IMR-90 (cell line): ENCODE data around the gene UCHL1. TPM values are rescaled to one million over a fixed set of nuclear protein-coding genes. Genes with fewer than 3 reads are reported as not detected.

ENCODE experiments used
- ATAC-seq: fragments of 200-7000 bp; cut with Tn5 transposase; 2 replicates; pipeline ENCODE4 v1.9.1; 2020; ENCODE audit warnings: low read depth, mild to moderate bottlenecking, moderate library complexity
- BruUV-seq: library from RNA; stranded (reverse); fragments of 400-500 nt; replicated peaks from 2 replicates; lab custom pipeline; 2021; lab: Mats Ljungman, UMichigan
- CTCF ChIA-PET: fragments of 300-600 bp; formaldehyde crosslinking; extraction: SDS; loops from one replicate; lab custom pipeline; 2021; ENCODE audit warnings: antibody characterized with exemption; lab: Yijun Ruan, JAX
- POLR2A ChIA-PET: fragments of 300-600 bp; sonication (Branson Sonifier 250); formaldehyde crosslinking; loops from one replicate; lab custom pipeline; 2022; ENCODE audit warnings: antibody characterized with exemption; ENCODE audit not compliant: unreplicated experiment; lab: Charles Lee
- DNase-seq: peaks from one replicate; pipeline ENCODE4 v3.0.0; 2013
- H2AFZ ChIP-seq: replicated peaks from 2 replicates; pipeline ENCODE3; 2013; ENCODE audit warnings: low read length, mild to moderate bottlenecking; ENCODE audit not compliant: poor library complexity
- H2AK5ac ChIP-seq: 2 replicates; pipeline ENCODE4 v1.6.1; 2013; ENCODE audit warnings: low read depth, low read length, inconsistent platforms
- H2AK9ac ChIP-seq: replicated peaks from 2 replicates; pipeline ENCODE3; 2013; ENCODE audit warnings: mild to moderate bottlenecking, low read depth, low read length, moderate library complexity; ENCODE audit not compliant: poor library complexity
- H2BK120ac ChIP-seq: 2 replicates; pipeline ENCODE4 v1.6.1; 2013; ENCODE audit warnings: low read depth, low read length, inconsistent platforms
- H2BK15ac ChIP-seq: 3 replicates; pipeline ENCODE4 v1.6.1; 2013; ENCODE audit warnings: low read depth, low read length, inconsistent platforms
- H2BK20ac ChIP-seq: 2 replicates; pipeline ENCODE4 v1.6.1; 2013; ENCODE audit warnings: low read depth, mild to moderate bottlenecking, inconsistent platforms, low read length, moderate library complexity
- H2BK5ac ChIP-seq: 2 replicates; pipeline ENCODE4 v1.6.1; 2013; ENCODE audit warnings: mild to moderate bottlenecking, low read depth, low read length, inconsistent platforms; ENCODE audit not compliant: poor library complexity, severe bottlenecking
- H3K14ac ChIP-seq: replicated peaks from 2 replicates; pipeline ENCODE4 v1.6.1; 2013; ENCODE audit warnings: low read depth, low read length, inconsistent platforms
- H3K18ac ChIP-seq: 2 replicates; pipeline ENCODE4 v1.6.1; 2013; ENCODE audit warnings: low read depth, low read length, control low read depth
- H3K23ac ChIP-seq: 2 replicates; pipeline ENCODE4 v1.6.1; 2013; ENCODE audit warnings: low read depth, low read length, inconsistent platforms
- H3K27ac ChIP-seq: 2 replicates; pipeline ENCODE4 v1.5.1; 2013; ENCODE audit warnings: mild to moderate bottlenecking, control low read depth, low read length; ENCODE audit not compliant: insufficient read depth
- H3K27me3 ChIP-seq: 2 replicates; pipeline ENCODE4 v1.6.1; 2013; ENCODE audit warnings: low read length; ENCODE audit not compliant: control insufficient read depth, insufficient read depth
- H3K36me3 ChIP-seq: 2 replicates; pipeline ENCODE4 v1.6.1; 2013; ENCODE audit warnings: low read length, mixed read lengths; ENCODE audit not compliant: control insufficient read depth, insufficient read depth
- H3K4ac ChIP-seq: 2 replicates; pipeline ENCODE4 v1.6.1; 2013; ENCODE audit warnings: low read depth, low read length, inconsistent platforms
- H3K4me1 ChIP-seq: 2 replicates; pipeline ENCODE4 v1.6.1; 2013; ENCODE audit warnings: low read length, mixed read lengths; ENCODE audit not compliant: control insufficient read depth, insufficient read depth
- H3K4me2 ChIP-seq: 2 replicates; pipeline ENCODE4 v1.6.1; 2013; ENCODE audit warnings: low read depth, mild to moderate bottlenecking, control low read depth, low read length, moderate library complexity
- H3K4me3 ChIP-seq: 2 replicates; pipeline ENCODE4 v1.5.1; 2013; ENCODE audit warnings: low read depth, mild to moderate bottlenecking, control low read depth, low read length, moderate library complexity; ENCODE audit not compliant: insufficient read depth
- H3K56ac ChIP-seq: 2 replicates; pipeline ENCODE4 v1.6.1; 2013; ENCODE audit warnings: low read length, inconsistent platforms; ENCODE audit not compliant: insufficient read depth; ENCODE audit errors: extremely low read depth
- H3K79me1 ChIP-seq, 2 experiments: 2 replicates each; pipeline ENCODE4 v1.6.1; 2013; ENCODE audit warnings: low read length in 2 of 2, inconsistent platforms in 1 of 2, low read depth in 1 of 2
- H3K9ac ChIP-seq: 2 replicates; pipeline ENCODE4 v1.6.1; 2013; ENCODE audit warnings: low read depth, low read length, control low read depth
- H3K9me1 ChIP-seq: 2 replicates; pipeline ENCODE4 v1.6.1; 2013; ENCODE audit warnings: low read length, inconsistent platforms; ENCODE audit not compliant: insufficient read depth
- H3K9me3 ChIP-seq: 2 replicates; pipeline ENCODE4 v1.6.1; 2013; ENCODE audit warnings: low read length; ENCODE audit not compliant: control insufficient read depth, insufficient read depth
- H4K20me1 ChIP-seq: 2 replicates; pipeline ENCODE4 v1.6.1; 2013; ENCODE audit warnings: low read length, inconsistent platforms; ENCODE audit not compliant: insufficient read depth
- H4K5ac ChIP-seq: 2 replicates; pipeline ENCODE4 v1.6.1; 2013; ENCODE audit warnings: mild to moderate bottlenecking, low read depth, low read length, control low read depth
- H4K8ac ChIP-seq, 2 experiments: 2 replicates each; pipeline ENCODE4 v1.6.1; 2013; ENCODE audit warnings: low read depth in 2 of 2, low read length in 2 of 2, control low read depth in 1 of 2, inconsistent platforms in 1 of 2
- H4K91ac ChIP-seq: 2 replicates; pipeline ENCODE4 v1.6.1; 2013; ENCODE audit warnings: low read depth, low read length, inconsistent platforms; ENCODE audit not compliant: insufficient read depth
- BHLHE40 ChIP-seq: fragments of 150-350 bp; IDR thresholded peaks from 2 replicates; pipeline ENCODE4 v1.6.1; 2016; ENCODE audit warnings: mild to moderate bottlenecking, low read depth, low read length
- CHD1 ChIP-seq: IDR thresholded peaks from 2 replicates; pipeline ENCODE4 v1.6.1; 2012; ENCODE audit warnings: low read depth, low read length, improper control_type of control experiment
- CTCF ChIP-seq: conservative IDR thresholded peaks from 2 replicates; pipeline ENCODE4 v1.5.1; 2012; ENCODE audit warnings: mild to moderate bottlenecking, low read depth, low read length, improper control_type of control experiment
- ELK1 ChIP-seq: fragments of 150-350 bp; IDR thresholded peaks from 2 replicates; pipeline ENCODE4 v1.6.1; 2016; ENCODE audit warnings: low read depth, mild to moderate bottlenecking, low read length, moderate library complexity, borderline replicate concordance
- FOS ChIP-seq: fragments of 150-350 bp; IDR thresholded peaks from 2 replicates; pipeline ENCODE4 v1.6.1; 2016; ENCODE audit warnings: low read depth, low read length
- MAFK ChIP-seq: IDR thresholded peaks from 2 replicates; pipeline ENCODE4 v1.6.1; 2012; ENCODE audit warnings: low read depth, low read length, improper control_type of control experiment
- MAZ ChIP-seq: IDR thresholded peaks from 2 replicates; pipeline ENCODE4 v1.6.1; 2012; ENCODE audit warnings: low read depth, mild to moderate bottlenecking, low read length, improper control_type of control experiment, moderate library complexity, borderline replicate concordance
- MXI1 ChIP-seq: IDR thresholded peaks from 2 replicates; pipeline ENCODE4 v1.6.1; 2012; ENCODE audit warnings: low read depth, mild to moderate bottlenecking, low read length, moderate library complexity, borderline replicate concordance
- NFE2L2 ChIP-seq: fragments of 150-350 bp; IDR thresholded peaks from 2 replicates; pipeline ENCODE4 v1.6.1; 2016; ENCODE audit warnings: low read depth, mild to moderate bottlenecking, low read length
- POLR2A ChIP-seq: IDR thresholded peaks from 2 replicates; pipeline ENCODE4 v1.6.1; 2012; ENCODE audit warnings: mild to moderate bottlenecking, low read depth, low read length
- RAD21 ChIP-seq: IDR thresholded peaks from 2 replicates; pipeline ENCODE4 v1.6.1; 2012; ENCODE audit warnings: low read length, improper control_type of control experiment
- RCOR1 ChIP-seq: IDR thresholded peaks from 2 replicates; pipeline ENCODE4 v1.6.1; 2012; ENCODE audit warnings: mild to moderate bottlenecking, low read length, improper control_type of control experiment; ENCODE audit not compliant: insufficient replicate concordance
- RFX5 ChIP-seq: IDR thresholded peaks from 2 replicates; pipeline ENCODE4 v1.8.0; 2012; ENCODE audit warnings: low read depth, mild to moderate bottlenecking, low read length, moderate library complexity
- SMC3 ChIP-seq: fragments of 150-350 bp; IDR thresholded peaks from 2 replicates; pipeline ENCODE4 v1.6.1; 2016; ENCODE audit warnings: low read depth, mild to moderate bottlenecking, antibody characterized with exemption, low read length, moderate library complexity
- WGBS, 2 experiments: methylation state at CpG; one replicate each; pipeline versions ENCODE4 v1.1.5 to v1.1.7; 2013; ENCODE audit warnings: missing lambda C conversion rate in 2 of 2; ENCODE audit not compliant: insufficient read length in 1 of 2; ENCODE audit errors: extremely low coverage in 2 of 2; 5-methylcytosine and 5-hydroxymethylcytosine counted together
- dilution Hi-C: fragments of 300-500 bp; cut with HindIII; formaldehyde crosslinking; loops from one replicate; pipeline ENCODE4 v1.14.3; 2018; ENCODE audit warnings: low sequenced_read_pairs; ENCODE audit not compliant: unreplicated experiment
- in situ Hi-C: fragments of 300-500 bp; cut with MboI; formaldehyde crosslinking; loops from 3 replicates; pipeline ENCODE4 v1.14.3; 2019; ENCODE audit warnings: low sequenced_read_pairs, inconsistent platforms, mixed read lengths
- intact Hi-C: fragments of 100-400 bp; cut with micrococcal nuclease; formaldehyde crosslinking; loops from 2 replicates; pipeline ENCODE4 v1.10.0; 2022
- polyA plus RNA-seq, 3 experiments: library from polyadenylated mRNA; depleted of rRNA; stranded (reverse); fragments of >200 nt; gene quantifications; 2 replicates each; pipeline ENCODE4 v1.2.3, GENCODE V29; 2012; ENCODE audit warnings: low replicate concordance in 1 of 3
- total RNA-seq: library from RNA; depleted of rRNA; stranded (reverse); fragments of >200 nt; gene quantifications from 2 replicates; pipeline ENCODE4 v1.2.3, GENCODE V29; 2012

UCHL1 gene
- total and polyA plus RNA-seq, 2 of the 4 experiments (the other 2 are of a cell fraction) = 972 to 2,118 TPM

DNA sequence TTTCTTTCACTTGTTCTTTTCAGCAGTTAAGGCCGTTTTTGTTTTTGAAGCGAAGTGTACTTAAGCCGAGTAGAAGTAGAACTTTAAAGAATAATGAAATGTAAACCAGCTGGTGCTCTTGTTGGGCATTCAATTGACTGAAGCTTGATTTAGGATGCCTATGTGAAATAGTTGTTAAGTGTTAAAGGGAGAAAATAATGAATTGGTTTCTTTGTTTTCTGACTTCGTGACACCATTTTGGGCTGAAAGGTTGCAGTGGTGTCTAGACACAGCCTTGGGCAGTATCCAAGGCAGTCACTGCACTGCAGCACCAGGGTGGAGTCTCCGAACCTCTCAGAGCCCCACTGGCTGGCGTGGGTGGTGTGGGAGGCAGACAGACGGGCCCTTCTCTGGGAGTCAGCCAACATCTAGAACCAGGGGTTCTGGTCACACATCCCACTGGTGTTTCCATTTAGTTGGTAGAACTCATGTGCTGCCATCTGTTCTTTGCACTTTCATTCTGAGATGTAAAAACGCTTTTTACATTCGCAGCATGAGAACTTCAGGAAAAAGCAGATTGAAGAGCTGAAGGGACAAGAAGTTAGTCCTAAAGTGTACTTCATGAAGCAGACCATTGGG lies 3.5 kb downstream of the UCHL1 start (continued):
- TF ChIP-seq ELK1 (no peak), RAD21 (no peak)

DNA sequence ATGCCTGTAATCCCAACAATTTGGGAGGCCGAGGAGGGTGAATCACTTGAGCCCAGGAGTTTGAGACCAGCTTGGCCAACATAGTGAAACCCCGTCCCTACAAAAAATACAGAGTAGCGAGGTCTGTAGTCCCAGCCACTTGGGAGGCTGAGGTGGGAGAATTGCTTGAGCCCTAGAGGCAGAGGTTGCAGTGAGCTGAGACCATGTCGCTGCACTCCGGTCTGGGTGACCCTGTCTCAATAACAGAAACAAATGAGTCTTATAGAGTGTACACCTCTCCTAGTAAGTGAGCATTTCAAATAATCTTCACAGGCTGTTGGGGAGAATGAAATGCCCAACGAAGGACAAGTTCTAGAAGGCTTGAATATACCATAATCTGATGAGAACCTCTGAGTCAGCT lies 5.5 kb downstream of the UCHL1 start:
- no CpG with 5 or more reads among the region's 6 CpGs for WGBS, 2 experiments
- TF ChIP-seq FOS (no peak), POLR2A (no peak), RCOR1 (no peak), SMC3 (no peak), NFE2L2 (no peak), MAZ (no peak), ELK1 (no peak), MXI1 (no peak), MAFK (no peak), CHD1 (no peak), CTCF (no peak), RFX5 (no peak), BHLHE40 (no peak)

More for the DNA sequence above, 5.5 kb downstream of the UCHL1 start:
- H4K8ac ChIP-seq = no peak overlapping the region
- H2BK5ac ChIP-seq = no peak overlapping the region
- no peak overlapping the region for H2BK20ac ChIP-seq
- no peak overlapping the region for H3K27ac ChIP-seq
- H3K4ac ChIP-seq = no peak overlapping the region
- H3K79me1 ChIP-seq = peaks cover 17 to 39% of the 10 kb centered on the region in 2 experiments
- H3K9me1 ChIP-seq = peaks cover 4% of the 10 kb centered on the region
- peaks cover 28% of the 10 kb centered on the region; the same call in 1 of the 2 replicates for H4K20me1 ChIP-seq
- dilution Hi-C loops = no loop called here
- intact Hi-C loops = no loop called here
- H3K27me3 ChIP-seq = no peaks in the 10 kb centered on the region
- ATAC-seq (no peak), DNase-seq (no peak)
- no peaks in the 10 kb centered on the region for H3K9me3 ChIP-seq
- POLR2A ChIA-PET = no interaction called here
- in situ Hi-C loops = no loop called here
- no peak overlapping the region for H2BK120ac ChIP-seq
- H3K4me1 ChIP-seq = peaks cover 4% of the 10 kb centered on the region
- no TSS peak for BruUV-seq
- H4K91ac ChIP-seq = no peak overlapping the region
- no peak overlapping the region for H3K4me2 ChIP-seq
- H3K18ac ChIP-seq = no peak overlapping the region
- CTCF ChIA-PET = no interaction called here
- no peak overlapping the region for H3K4me3 ChIP-seq
- H2AK5ac ChIP-seq = no peak overlapping the region
- no peak overlapping the region for H3K14ac ChIP-seq
- no peak overlapping the region for H2BK15ac ChIP-seq
- H3K36me3 ChIP-seq = peaks cover 61% of the 10 kb centered on the region
- no peak overlapping the region for H2AFZ ChIP-seq
- H3K23ac ChIP-seq = no peak overlapping the region
- H3K56ac ChIP-seq = no peak overlapping the region
- H2AK9ac ChIP-seq = no peak overlapping the region
- H4K5ac ChIP-seq = no peak overlapping the region
- no peak overlapping the region for H3K9ac ChIP-seq
